Mucosa of rectum (tissue), 2 donors: Measurements from ENCODE around the gene HSP90AA1.

Experiments
- H3K27ac ChIP-seq, 2 donors: one replicate each; pipeline ENCODE4 v1.7.0; 2013; ENCODE audit warnings: inconsistent platforms in 2 of 2, low read depth in 2 of 2, low read length in 2 of 2
- H3K27me3 ChIP-seq, 2 donors: one replicate each; pipeline ENCODE4 v1.7.0; 2013; ENCODE audit warnings: low read length in 2 of 2; ENCODE audit not compliant: control insufficient read depth in 2 of 2, insufficient read depth in 2 of 2
- H3K36me3 ChIP-seq, 2 donors: one replicate each; pipeline ENCODE4 v1.7.0; 2013; ENCODE audit warnings: low read length in 2 of 2; ENCODE audit not compliant: control insufficient read depth in 2 of 2, insufficient read depth in 2 of 2
- H3K4me1 ChIP-seq, 2 donors: one replicate each; pipeline ENCODE4 v1.7.0; 2013; ENCODE audit warnings: low read length in 2 of 2, mild to moderate bottlenecking in 1 of 2; ENCODE audit not compliant: control insufficient read depth in 2 of 2, insufficient read depth in 2 of 2
- H3K4me3 ChIP-seq, 2 donors: one replicate each; pipeline ENCODE4 v1.7.0; 2013; ENCODE audit warnings: low read length in 2 of 2
- H3K9ac ChIP-seq, 2 donors: one replicate each; pipeline ENCODE4 v1.7.0; 2013; ENCODE audit warnings: low read length in 2 of 2, low read depth in 1 of 2, mild to moderate bottlenecking in 1 of 2
- H3K9me3 ChIP-seq, 2 donors: one replicate each; pipeline ENCODE4 v1.7.0; 2013; ENCODE audit warnings: low read length in 2 of 2; ENCODE audit not compliant: control insufficient read depth in 2 of 2
- donor health status: healthy.
- donor health status: Normal muscosa, but diverticular disease.

HSP90AA1 gene

DNA sequence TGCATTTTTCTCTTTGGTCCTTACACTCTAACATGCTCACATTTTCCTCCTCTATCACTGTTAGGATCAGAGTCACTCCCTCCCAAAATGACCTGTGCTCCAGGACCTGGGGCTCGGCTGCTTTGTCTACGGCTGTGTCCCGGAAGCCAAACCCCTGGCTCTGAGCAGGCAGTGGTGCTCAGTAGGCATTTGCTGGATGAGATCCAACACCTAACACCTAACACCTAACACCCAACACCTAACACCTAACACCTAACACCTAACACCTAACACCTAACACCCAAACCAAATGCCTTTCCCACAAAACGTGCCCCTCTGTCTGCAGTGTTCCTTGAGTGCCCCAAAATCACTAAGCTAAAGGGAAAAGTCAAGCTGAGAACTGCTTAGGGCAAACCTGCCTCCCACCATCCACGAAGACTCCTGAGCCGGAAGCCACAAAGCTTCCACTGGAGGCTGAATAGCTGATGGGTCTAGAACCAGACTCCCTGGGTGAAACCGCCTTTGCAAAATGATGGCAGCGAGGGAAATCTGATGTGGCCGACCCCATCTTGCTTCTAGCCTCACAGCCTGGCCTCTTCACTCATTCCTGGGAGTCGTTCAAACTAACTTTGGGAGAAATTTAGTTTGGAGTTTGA lies 29.2 kb downstream of the HSP90AA1 start:
- Histone ChIP-seq H3K36me3 (peaks cover 0 to 3% of the 10 kb centered on the region in 2 donors), H3K27ac (no peak overlapping the region), H3K4me1 (no peaks in the 10 kb centered on the region), H3K27me3 (no peaks in the 10 kb centered on the region), H3K9ac (no peak overlapping the region), H3K4me3 (no peak overlapping the region), H3K9me3 (no peaks in the 10 kb centered on the region)

GRCh38 chr14:102056694-102057442 lies 30.0 kb downstream of the HSP90AA1 start:
- H3K9me3 ChIP-seq, result no peaks in the 10 kb centered on the region
- no peak overlapping the region for H3K9ac ChIP-seq
- H3K27ac ChIP-seq, result no peak overlapping the region
- H3K36me3 ChIP-seq, result peaks cover 0 to 10% of the 10 kb centered on the region in 2 donors
- no peaks in the 10 kb centered on the region for H3K27me3 ChIP-seq
- no peaks in the 10 kb centered on the region for H3K4me1 ChIP-seq
- no peak overlapping the region for H3K4me3 ChIP-seq

- Histone ChIP-seq H3K27me3 (no peaks in the 10 kb centered on the region), H3K4me1 (no peaks in the 10 kb centered on the region), H3K9me3 (no peaks in the 10 kb centered on the region), H3K4me3 (no peak overlapping the region), H3K36me3 (peaks cover 6 to 22% of the 10 kb centered on the region in 2 donors), H3K9ac (no peak overlapping the region), H3K27ac (no peak overlapping the region)
Observed at GRCh38 chr14:102055181-102055901, 31.5 kb downstream of the HSP90AA1 start.

DNA sequence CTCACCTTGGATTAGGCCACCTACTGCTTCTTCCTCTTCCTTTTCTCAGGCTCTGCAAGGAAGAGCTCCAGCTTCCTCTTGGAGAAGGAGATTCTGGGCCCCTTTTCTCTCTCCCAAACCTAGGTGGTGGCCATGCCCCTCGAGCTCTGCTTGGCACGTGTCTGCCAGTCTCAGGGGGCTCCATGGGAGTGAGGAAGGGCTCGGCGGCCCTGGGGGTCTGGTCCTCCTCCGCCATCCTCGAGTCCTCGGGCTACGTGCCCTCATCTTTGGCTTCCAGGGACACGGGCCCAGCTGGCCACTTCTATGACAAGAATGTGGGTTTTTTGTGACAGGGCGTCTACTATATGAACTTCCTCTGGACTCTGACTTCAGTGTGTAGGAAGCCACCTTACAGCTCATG lies 34.3 kb downstream of the HSP90AA1 start:
- Histone ChIP-seq H3K36me3 (peaks cover 35 to 50% of the 10 kb centered on the region in 2 donors), H3K4me1 (no peaks in the 10 kb centered on the region), H3K9me3 (no peaks in the 10 kb centered on the region), H3K27me3 (no peaks in the 10 kb centered on the region), H3K27ac (no peak overlapping the region), H3K4me3 (no peak overlapping the region), H3K9ac (no peak overlapping the region)

GRCh38 chr14:102050625-102051024 lies 36.2 kb downstream of the HSP90AA1 start:
- Histone ChIP-seq H3K4me3 (no peak overlapping the region), H3K9ac (no peak overlapping the region), H3K4me1 (peaks cover 3 to 7% of the 10 kb centered on the region in 2 donors), H3K27me3 (no peaks in the 10 kb centered on the region), H3K27ac (no peak overlapping the region), H3K9me3 (no peaks in the 10 kb centered on the region), H3K36me3 (peaks cover 35 to 54% of the 10 kb centered on the region in 2 donors)

GRCh38 chr14:102050026-102050405 lies 36.8 kb downstream of the HSP90AA1 start:
- Histone ChIP-seq H3K36me3 (peaks cover 36 to 54% of the 10 kb centered on the region in 2 donors), H3K4me1 (peaks cover 3 to 7% of the 10 kb centered on the region in 2 donors)

DNA sequence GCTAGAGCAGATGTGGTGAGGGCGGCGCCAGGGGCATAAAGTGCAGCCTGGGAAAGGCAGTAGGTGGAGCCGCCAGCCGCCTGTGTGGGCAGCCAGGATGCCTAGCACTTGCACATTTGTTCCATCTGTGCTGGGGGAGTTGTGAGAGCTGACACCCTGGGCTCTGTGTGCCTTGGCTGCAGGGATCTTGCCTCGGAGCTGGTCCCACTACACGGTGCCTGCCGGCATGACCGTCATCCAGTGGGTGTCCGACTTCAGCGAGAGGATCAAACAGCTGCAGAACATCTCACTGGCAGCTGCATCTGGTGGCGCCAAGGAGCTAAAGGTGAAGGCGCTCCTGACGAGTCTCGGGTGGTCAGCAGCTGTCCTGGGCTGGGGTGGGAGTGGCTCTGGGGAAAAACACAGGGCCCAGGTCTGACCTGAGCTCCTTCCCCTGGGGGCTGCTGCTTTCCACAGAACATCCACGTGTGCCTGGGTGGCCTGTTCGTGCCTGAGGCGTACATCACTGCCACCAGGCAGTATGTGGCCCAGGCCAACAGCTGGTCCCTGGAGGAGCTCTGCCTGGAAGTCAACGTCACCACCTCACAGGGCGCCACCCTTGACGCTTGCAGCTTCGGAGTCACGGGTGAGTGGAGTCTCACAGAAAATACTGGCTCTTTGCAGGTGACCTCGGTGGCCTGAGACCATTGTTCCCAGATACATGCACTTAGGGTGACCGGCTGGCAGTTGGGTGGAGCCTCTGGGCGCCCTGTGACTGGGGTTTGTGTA lies 37.4 kb downstream of the HSP90AA1 start:
- H3K4me1 ChIP-seq, result peaks cover 3 to 7% of the 10 kb centered on the region in 2 donors
- H3K9ac ChIP-seq, result no peak overlapping the region
- H3K27ac ChIP-seq, result no peak overlapping the region
- H3K36me3 ChIP-seq, result peaks cover 42 to 58% of the 10 kb centered on the region in 2 donors
- no peaks in the 10 kb centered on the region for H3K9me3 ChIP-seq
- H3K27me3 ChIP-seq, result no peaks in the 10 kb centered on the region
- H3K4me3 ChIP-seq, result no peak overlapping the region

More at GRCh38 chr14:102050026-102050405, 36.8 kb downstream of the HSP90AA1 start:
- Histone ChIP-seq H3K9me3 (no peaks in the 10 kb centered on the region), H3K27me3 (no peaks in the 10 kb centered on the region), H3K4me3 (no peak overlapping the region), H3K9ac (no peak overlapping the region), H3K27ac (no peak overlapping the region)

- peaks cover 3 to 7% of the 10 kb centered on the region in 2 donors for H3K4me1 ChIP-seq
- H3K9ac ChIP-seq, result no peak overlapping the region
- H3K27me3 ChIP-seq, result no peaks in the 10 kb centered on the region
- no peak overlapping the region for H3K4me3 ChIP-seq
- H3K36me3 ChIP-seq, result peaks cover 55 to 72% of the 10 kb centered on the region in 2 donors
- no peak overlapping the region for H3K27ac ChIP-seq
- no peaks in the 10 kb centered on the region for H3K9me3 ChIP-seq
Observed at GRCh38 chr14:102047808-102048540, 38.9 kb downstream of the HSP90AA1 start.
